Caco-2 (cell line): ENCODE measurements around the gene ABHD11. TPM values are rescaled to one million over a fixed set of nuclear protein-coding genes. Genes with fewer than 3 reads are reported as not detected.

ENCODE experiments used
- BruUV-seq: library from RNA; stranded (reverse); fragments of 400-500 nt; replicated peaks from 2 replicates; lab custom pipeline; 2021; lab: Mats Ljungman, UMichigan
- CTCF ChIA-PET: fragments of 300-600 bp; sonication (Branson Sonifier 250); formaldehyde crosslinking; loops from one replicate; lab custom pipeline; 2022; ENCODE audit warnings: antibody characterized with exemption; lab: Charles Lee
- POLR2A ChIA-PET: fragments of 300-600 bp; sonication (Branson Sonifier 250); formaldehyde crosslinking; loops from one replicate; lab custom pipeline; 2022; ENCODE audit warnings: antibody characterized with exemption; lab: Charles Lee
- DNase-seq, 2 experiments: peaks; one replicate each; pipeline versions ENCODE4 v3.0.0 to v3.0.0-alpha.2; 2020 to 2022
- H3K27me3 ChIP-seq: replicated peaks from 2 replicates; pipeline ENCODE4 v1.6.0; 2011; ENCODE audit warnings: low read length; ENCODE audit not compliant: control insufficient read depth, insufficient read depth
- H3K36me3 ChIP-seq: 2 replicates; pipeline ENCODE4 v1.5.1; 2011; ENCODE audit warnings: low read length; ENCODE audit not compliant: control insufficient read depth, insufficient read depth
- H3K4me1 ChIP-seq: fragments of 250-450 bp; sonication (Bioruptor Pico); 2 replicates; pipeline ENCODE4 v1.5.1; 2020; ENCODE audit warnings: mild to moderate bottlenecking
- H3K4me3 ChIP-seq: 2 replicates; pipeline ENCODE4 v1.5.1; 2011; ENCODE audit warnings: low read depth, mild to moderate bottlenecking, control low read depth, low read length
- H3K9me3 ChIP-seq: fragments of 250-450 bp; sonication (Bioruptor Pico); 2 replicates; pipeline ENCODE4 v1.5.1; 2020; ENCODE audit warnings: mild to moderate bottlenecking, moderate library complexity
- H3K27ac Mint-ChIP-seq: one replicate; pipeline ENCODE4 v1.8.0; 2022; ENCODE audit warnings: mixed read lengths; ENCODE audit not compliant: unreplicated experiment
- H3K27me3 Mint-ChIP-seq: one replicate; pipeline ENCODE4 v1.8.0; 2022; ENCODE audit warnings: mixed read lengths; ENCODE audit not compliant: insufficient read depth, unreplicated experiment
- H3K36me3 Mint-ChIP-seq: one replicate; pipeline ENCODE4 v1.8.0; 2022; ENCODE audit warnings: mild to moderate bottlenecking, mixed read lengths; ENCODE audit not compliant: insufficient read depth, unreplicated experiment
- H3K4me1 Mint-ChIP-seq: one replicate; pipeline ENCODE4 v1.8.0; 2022; ENCODE audit warnings: low read depth, mixed read lengths; ENCODE audit not compliant: unreplicated experiment
- H3K4me3 Mint-ChIP-seq: one replicate; pipeline ENCODE4 v1.8.0; 2022; ENCODE audit warnings: mild to moderate bottlenecking, moderate library complexity, mixed read lengths; ENCODE audit not compliant: unreplicated experiment
- H3K9me3 Mint-ChIP-seq: one replicate; pipeline ENCODE4 v1.8.0; 2022; ENCODE audit warnings: mixed read lengths; ENCODE audit not compliant: unreplicated experiment
- intact Hi-C: fragments of 100-400 bp; cut with micrococcal nuclease; formaldehyde crosslinking; loops from one replicate; pipeline ENCODE4 v1.10.0; 2022; ENCODE audit not compliant: unreplicated experiment
- total RNA-seq: library from RNA; stranded (reverse); gene quantifications from 2 replicates; pipeline ENCODE4 v1.2.3, GENCODE V29; 2022
- TF ChIP-seq, protein P1 (sequence below), 2 experiments: fragments of 200-600 bp in 1 of 2; IDR thresholded peaks; 1 replicate in 1 of 2; 2 replicates in 1 of 2; pipeline versions ENCODE4 v1.5.1 to v1.8.0; 2011 to 2022; ENCODE audit warnings: antibody characterized with exemption in 1 of 2, control low read depth in 1 of 2, inconsistent platforms in 1 of 2, low read depth in 1 of 2, low read length in 1 of 2, mild to moderate bottlenecking in 1 of 2, moderate library complexity in 1 of 2; ENCODE audit not compliant: insufficient read depth in 1 of 2, severe bottlenecking in 1 of 2, unreplicated experiment in 1 of 2

ABHD11 gene
- total RNA-seq, 1 experiment from 2014 or later, result 38.9 TPM

DNA sequence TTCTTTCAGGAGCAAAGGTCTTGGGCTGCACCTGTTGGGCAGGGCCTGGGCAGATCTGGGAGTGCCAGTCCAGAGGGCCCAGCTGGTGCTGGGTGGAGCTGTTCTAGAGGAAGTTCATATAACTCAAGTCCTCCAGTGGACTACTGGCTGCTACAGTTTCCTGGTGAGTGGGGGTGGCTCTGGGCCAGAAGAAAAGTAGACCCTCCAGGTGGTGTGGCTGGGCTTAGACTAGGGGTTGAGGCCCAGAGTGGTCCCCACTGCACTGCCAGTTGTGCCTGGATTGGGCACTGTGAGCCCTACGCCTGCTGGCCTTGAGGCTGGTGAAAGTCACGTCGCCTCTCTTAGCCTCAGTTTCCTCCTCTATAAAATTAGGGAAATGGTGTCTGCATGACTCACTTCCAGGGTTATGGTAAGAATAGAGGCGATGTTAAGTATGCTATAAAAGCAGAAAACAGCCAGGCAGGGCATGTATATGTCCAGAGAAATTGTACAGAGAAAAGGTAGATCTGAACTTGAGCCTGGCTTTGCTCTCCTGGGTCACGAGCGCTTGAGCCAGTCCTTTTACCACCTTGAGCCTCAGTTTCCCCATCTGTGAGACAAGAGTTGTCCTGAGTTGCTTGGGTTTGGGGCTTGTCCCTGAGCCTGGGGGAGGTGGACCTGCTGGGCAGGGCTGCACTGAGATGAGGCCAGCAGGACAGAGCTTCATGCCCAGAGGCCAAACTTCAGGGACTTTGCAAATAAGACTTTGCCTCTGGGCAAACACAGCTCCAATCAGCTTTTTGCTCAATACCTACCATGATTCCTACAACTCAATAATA lies 35.3 kb upstream of the ABHD11 start:
- H3K9me3 Mint-ChIP-seq, result no peaks in the 10 kb centered on the region
- peaks cover 10% of the 10 kb centered on the region for H3K36me3 Mint-ChIP-seq
- Histone ChIP-seq H3K9me3 (no peaks in the 10 kb centered on the region), H3K4me3 (no peak overlapping the region), H3K27me3 (no peaks in the 10 kb centered on the region), H3K36me3 (no peaks in the 10 kb centered on the region; the same call in 1 of the 2 replicates), H3K4me1 (peaks cover 11% of the 10 kb centered on the region)
- intact Hi-C loops, result no loop called here
- ChIA-PET POLR2A (interaction anchor here (0.5 to 1.1 kb wide), 3 partner anchors 20 to 69 kb away, joined by 3 to 4 read pairs (median 3); no protein-coding TSS in a partner anchor), CTCF (no interaction called here)
- TF ChIP-seq, protein P1, sequence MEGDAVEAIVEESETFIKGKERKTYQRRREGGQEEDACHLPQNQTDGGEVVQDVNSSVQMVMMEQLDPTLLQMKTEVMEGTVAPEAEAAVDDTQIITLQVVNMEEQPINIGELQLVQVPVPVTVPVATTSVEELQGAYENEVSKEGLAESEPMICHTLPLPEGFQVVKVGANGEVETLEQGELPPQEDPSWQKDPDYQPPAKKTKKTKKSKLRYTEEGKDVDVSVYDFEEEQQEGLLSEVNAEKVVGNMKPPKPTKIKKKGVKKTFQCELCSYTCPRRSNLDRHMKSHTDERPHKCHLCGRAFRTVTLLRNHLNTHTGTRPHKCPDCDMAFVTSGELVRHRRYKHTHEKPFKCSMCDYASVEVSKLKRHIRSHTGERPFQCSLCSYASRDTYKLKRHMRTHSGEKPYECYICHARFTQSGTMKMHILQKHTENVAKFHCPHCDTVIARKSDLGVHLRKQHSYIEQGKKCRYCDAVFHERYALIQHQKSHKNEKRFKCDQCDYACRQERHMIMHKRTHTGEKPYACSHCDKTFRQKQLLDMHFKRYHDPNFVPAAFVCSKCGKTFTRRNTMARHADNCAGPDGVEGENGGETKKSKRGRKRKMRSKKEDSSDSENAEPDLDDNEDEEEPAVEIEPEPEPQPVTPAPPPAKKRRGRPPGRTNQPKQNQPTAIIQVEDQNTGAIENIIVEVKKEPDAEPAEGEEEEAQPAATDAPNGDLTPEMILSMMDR (IDR thresholded peaks at IDR 0.05; ENCODE audit: insufficient read depth in 1 of 2, low read depth in 1 of 2, low read length in 1 of 2, severe bottlenecking in 1 of 2, unreplicated experiment in 1 of 2), result no peak
- H3K27ac Mint-ChIP-seq, result no peak overlapping the region
- H3K27me3 Mint-ChIP-seq, result no peaks in the 10 kb centered on the region
- no peak overlapping the region for H3K4me3 Mint-ChIP-seq
- BruUV-seq, result no TSS peak
- DNase-seq, result peak in 1 of 2 experiments; percentile 25
- H3K4me1 Mint-ChIP-seq, result peaks cover 18% of the 10 kb centered on the region

DNA sequence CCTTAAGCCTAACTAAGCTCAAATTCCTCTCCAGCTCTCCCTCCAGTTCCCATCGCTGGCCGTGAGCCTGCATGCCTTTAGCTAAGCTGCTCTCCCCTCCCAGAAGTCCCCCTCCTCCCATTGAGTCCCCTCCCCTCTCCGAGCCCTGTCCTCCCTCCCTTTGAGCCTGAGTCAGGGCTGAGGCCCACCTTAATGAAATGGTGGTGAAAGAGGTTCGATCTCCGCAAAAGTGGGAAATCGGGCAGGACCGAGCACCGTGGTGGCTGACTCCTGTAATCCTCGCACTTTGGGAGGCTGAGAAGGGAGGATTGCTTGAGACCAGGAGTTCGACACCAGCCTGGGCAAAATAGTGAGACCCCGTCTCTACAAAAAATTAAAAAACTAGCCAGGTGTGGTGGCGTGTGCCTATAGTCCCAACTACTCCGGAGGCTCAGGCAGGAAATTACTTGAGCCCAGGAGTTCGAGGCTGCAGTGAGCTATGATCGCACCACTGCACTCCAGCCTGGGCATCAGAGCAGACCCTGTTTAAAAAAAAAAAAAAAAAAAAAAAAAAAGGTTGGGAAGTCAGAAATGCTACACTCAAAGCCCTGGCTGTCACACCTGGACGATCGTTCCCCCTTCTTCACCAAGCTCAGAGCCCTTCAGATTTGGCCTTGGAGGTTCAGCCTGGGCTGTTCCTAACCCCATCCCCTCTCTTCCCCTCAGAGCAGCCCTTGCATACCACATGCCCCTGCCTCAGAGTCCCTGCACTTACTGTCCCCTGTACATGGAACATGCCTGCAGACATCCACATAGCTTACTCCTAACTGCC lies 32.5 kb upstream of the ABHD11 start:
- no peaks in the 10 kb centered on the region for H3K9me3 Mint-ChIP-seq
- no peaks in the 10 kb centered on the region for H3K27me3 Mint-ChIP-seq
- H3K4me3 Mint-ChIP-seq, result peak overlapping the region; percentile 81
- DNase-seq, result peak in 1 of 2 experiments; percentile 25
- CTCF ChIA-PET, result interaction anchor here (0.6 to 0.7 kb wide), 3 partner anchors 68 to 795 kb away, joined by 3 read pairs; no protein-coding TSS in a partner anchor
- peak overlapping the region; percentile 73 for H3K27ac Mint-ChIP-seq
- no TSS peak for BruUV-seq
- peak overlapping the region; percentile 66 for H3K4me3 ChIP-seq
- POLR2A ChIA-PET, result interaction anchor here (0.6 to 2.4 kb wide), 5 partner anchors 32 to 59 kb away, joined by 3 to 28 read pairs (median 9); partner anchors contain the start of gene ABHD11
- H3K4me1 ChIP-seq, result peaks cover 15% of the 10 kb centered on the region
- H3K4me1 Mint-ChIP-seq, result peaks cover 18% of the 10 kb centered on the region
- H3K36me3 ChIP-seq, result no peaks in the 10 kb centered on the region; the same call in 1 of the 2 replicates
- no peaks in the 10 kb centered on the region for H3K9me3 ChIP-seq
- no peaks in the 10 kb centered on the region for H3K27me3 ChIP-seq
- TF ChIP-seq, protein P1 (IDR thresholded peaks at IDR 0.05; ENCODE audit: insufficient read depth in 1 of 2, low read depth in 1 of 2, low read length in 1 of 2, severe bottlenecking in 1 of 2, unreplicated experiment in 1 of 2), result no peak
- H3K36me3 Mint-ChIP-seq, result peaks cover 18% of the 10 kb centered on the region
- intact Hi-C loops, result loop anchor here (1.0 to 2.0 kb wide), 4 partner anchors 21 to 60 kb away; partner anchors contain the start of genes ABHD11 and CLDN4
